Measurements from ENCODE around the gene SIK2. TPM values are rescaled to one million over a fixed set of nuclear protein-coding genes. Genes with fewer than 3 reads are reported as not detected.
"Not testable (repeated sequence)": the region's sequence is repeated elsewhere in the genome, so short reads cannot be mapped to it uniquely, and the experiment has no call there.

Gene SIK2
- total RNA-seq, 1 donor from 2014 or later = 6.6 TPM

DNA sequence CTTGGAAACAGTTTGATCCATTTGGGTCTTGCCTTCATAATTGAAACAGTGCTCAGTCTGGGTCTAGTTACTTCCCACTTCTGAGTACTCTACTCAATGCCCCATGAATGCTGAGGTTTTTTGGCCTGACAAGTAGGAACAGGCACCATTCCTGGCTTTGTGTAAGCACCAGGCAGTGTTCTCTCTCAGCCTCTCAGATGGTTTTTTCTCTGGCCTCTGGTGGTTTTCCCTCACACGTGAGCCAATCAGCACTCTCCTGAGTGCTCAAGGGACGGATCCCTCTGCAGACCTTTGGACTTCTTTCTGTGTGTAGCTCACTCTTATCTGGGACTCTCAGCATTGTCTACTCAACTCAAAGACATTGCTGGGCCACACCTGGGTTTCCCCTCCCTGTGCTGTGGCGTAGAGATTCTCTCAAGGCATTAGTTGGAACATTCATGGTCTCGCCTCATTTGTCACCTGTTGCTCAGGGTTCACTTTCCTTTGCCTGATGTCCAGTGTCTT is 21.3 kb downstream of the SIK2 start:
- no peak for DNase-seq (ENCODE audit: low read depth, low spot score)

DNA sequence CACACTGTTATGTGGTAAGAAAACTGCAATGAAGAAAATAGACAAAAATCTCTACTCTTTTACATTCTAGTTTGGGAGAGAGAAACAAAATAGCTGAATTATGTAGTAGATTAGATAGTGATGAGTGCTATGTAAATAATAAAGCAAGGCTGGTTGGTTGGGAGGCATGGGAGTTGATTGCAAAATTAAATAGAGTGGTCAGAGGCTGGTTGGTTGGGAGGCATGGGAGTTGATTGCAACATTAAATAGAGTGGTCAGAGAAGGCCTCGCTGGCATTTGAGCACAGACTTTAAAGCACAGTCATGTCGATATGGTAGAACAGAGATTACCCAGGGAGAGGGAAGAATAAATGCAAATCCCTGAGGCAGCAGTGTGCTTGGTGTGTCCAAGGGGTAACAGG is 22.4 kb downstream of the SIK2 start:
- no peak for DNase-seq (ENCODE audit: low read depth, low spot score)

DNA sequence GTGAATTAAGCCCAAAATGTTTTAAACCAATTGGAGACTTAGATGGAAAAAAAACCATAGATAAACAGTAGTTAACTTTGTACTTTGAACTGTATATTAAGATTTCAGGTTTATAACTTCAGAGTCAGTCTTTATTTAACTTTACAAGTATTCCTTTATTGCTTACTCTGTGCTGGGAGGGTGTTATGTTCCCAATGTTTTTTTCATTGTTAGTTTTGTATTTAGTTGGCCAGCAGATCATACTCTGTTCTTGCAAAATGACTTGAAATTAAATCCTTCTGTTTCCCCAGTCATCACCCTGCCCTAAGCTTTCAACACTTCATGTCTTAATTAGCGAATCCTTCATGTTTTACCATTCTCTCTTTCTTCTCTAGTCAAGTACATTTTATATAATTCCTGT is 25.3 kb downstream of the SIK2 start:
- no peak for DNase-seq (ENCODE audit: low read depth, low spot score)

DNA sequence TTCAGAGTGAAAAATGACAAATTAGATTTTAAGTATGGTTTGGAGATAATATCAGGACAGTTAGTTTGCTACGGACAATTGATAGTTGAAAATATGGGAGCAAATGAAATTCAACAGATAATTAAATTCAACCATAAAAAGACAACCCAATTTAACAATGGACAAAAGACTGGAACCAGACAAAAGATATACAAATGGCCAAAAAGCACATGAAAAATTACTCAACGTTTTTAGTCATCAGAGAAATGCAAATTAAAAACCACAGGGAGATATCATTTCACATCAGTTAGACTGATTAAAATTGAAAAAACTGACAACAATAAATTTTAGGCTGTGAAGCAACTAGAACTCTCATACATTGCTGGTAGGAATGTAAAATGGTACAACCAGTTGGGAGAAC is 27.2 kb downstream of the SIK2 start:
- no peak for DNase-seq (ENCODE audit: low read depth, low spot score)

DNA sequence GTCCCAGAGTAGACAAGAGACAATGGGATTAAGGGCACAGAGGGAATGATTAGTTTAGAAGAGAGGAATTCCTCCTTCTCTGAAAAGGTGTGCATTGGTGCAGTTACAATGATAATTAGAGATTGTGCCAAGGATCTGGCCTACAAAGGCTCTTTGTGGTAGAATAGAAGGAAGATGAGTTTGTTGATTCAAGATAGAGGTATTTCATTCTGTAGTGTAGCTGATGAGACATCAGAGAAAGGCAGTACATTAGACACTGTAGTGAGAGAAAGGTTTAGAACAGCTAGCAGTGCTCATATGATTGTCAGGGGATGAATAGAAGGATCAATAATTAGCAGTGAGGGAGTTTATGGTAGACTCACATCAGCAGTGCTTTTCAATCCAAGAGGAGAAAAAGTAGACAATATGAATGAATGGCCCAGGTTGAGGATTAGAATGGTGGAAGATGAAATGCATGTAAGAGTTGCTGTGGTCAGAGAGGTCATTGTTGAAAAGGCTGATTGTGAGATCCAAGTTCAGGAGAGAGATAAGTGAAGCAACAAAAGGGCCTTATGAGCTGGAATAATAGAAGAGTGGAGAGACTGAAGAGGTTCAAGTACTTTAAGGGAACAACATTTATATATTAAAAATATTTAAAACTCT is 28.9 kb downstream of the SIK2 start:
- DNase-seq (ENCODE audit: low read depth, low spot score) = no peak

DNA sequence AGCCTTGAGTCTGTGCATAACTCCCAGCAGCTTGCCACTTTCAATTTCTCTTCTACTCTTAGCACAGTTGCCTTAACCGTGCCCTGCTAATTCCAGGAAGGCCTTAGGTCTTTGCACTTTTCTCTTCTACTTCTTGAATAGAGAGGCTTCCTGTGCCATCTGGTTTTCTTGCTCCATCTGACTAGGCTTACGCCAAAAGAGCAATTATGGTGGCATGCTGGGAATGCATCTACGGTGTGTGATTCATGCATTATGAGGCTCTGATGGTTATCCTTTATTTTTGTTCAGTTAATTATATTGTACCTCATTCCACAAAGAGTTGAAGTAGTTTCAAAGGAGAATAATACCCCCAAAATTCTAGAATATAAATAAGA is 29.4 kb downstream of the SIK2 start:
- no peak for DNase-seq (ENCODE audit: low read depth, low spot score)

DNA sequence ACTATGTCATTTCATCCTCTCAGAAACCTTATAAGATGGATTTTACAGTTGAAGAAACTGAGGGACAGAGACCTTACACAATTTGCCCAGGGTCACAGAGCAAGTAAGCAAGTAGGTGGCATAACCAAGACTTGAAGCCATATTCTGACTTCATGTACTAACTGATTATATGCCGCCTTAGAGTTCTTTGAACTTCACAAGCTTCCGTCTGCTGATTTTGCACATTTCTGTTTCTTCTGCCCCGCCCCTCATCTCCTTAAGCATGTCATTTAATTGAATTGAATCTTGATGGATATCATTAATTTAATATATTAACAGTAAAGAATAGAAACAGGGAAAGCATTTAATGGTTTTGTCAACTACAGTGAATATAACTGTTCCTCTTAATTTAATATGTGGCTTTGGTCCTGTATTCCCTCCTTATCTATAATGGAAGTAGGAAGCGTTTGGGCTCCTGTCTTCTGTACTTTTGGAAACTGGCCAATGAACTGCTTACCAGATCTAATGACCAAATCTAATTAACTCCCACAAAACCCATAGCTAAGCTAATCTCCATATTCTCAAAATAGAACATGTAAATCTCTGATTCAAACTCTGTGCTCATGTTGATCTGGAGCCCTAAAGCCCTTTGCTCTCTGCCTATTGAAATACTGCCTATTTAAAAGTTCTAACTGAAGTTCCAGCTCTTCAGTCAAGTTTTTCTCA is 30.4 kb downstream of the SIK2 start:
- no peak for DNase-seq (ENCODE audit: low read depth, low spot score)

DNA sequence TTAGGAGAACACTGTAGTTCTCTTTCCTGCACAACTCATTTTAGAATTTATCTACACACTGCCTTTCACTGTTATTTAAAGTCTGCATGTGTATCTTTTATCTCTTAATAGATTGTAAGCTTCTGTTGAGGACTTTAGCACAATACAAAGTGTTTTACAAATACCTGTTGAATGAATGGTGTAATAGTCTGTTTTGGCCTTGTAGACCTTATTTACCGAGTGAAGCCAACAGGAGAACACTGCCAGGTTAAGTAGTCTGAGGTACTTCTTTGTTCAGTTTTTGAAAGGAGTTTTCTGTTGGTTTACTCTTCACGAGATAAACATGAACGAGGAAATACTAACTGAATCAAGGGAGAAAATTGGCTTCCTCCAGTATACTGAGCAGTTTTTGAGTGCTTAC is 31.0 kb downstream of the SIK2 start:
- no peak for DNase-seq (ENCODE audit: low read depth, low spot score)

DNA sequence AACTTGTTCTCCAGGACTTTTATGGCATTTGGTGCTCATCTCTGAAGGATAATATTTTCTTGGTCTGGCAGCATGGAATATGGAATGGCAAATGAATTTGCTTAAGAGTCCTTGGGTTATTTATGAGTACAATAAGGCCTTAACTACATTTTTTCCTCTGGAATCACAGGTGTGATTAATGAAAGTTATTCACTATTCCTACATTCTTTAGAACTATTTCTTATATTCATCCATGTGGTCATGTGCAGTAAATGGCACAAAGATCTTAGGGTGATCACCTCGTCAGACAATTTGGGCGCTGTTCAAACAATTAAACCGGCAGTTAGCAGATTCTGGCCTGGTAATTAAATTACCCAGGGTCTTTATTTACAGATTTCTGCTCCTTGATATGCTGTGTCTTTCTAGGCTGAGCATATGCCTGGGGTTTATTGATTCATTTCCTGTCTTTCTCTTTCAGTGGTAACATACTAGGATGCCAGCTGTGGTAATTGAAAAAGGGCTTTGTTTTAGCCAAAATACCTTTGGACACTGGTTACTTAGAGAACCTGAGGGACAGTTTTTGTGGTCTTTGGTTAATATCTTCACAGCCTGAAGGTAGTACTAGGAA is 31.6 kb downstream of the SIK2 start:
- peak; percentile 20 for DNase-seq (ENCODE audit: low read depth, low spot score)

DNA sequence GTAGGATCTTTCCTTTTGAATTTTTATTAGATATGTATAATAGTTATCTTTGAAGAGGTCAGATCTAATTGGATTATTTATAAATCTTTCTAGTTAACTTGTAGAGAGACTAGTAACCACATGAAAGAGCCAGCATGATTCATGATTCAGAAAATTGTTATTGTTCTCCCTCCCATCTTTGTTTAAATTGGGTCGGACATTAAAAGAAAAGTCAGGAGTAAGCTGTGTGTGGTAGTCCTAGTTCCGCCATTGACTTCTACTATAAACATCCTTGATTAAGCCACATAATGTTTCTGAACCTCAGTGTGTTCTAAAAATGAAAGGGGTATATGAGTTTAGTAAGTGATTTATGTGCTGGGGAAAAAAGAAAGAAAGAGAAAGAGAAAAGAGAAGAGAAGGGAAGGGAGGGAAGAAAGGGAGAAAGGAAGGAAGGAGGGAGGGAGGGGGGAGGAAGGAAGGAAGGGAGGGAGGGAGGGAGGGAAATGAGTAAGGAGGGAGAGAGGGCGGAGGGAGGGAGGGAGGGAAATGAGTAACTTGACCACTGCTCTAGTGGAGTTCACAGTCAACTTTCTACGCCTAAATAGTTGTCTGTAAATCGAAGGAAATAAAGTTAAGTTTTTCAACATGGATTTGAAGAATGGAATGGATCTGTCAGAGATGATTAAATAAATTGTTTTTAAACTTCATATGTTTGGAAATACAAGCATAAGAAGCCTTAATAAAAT is 32.9 kb downstream of the SIK2 start:
- no peak for DNase-seq (ENCODE audit: low read depth, low spot score)

DNA sequence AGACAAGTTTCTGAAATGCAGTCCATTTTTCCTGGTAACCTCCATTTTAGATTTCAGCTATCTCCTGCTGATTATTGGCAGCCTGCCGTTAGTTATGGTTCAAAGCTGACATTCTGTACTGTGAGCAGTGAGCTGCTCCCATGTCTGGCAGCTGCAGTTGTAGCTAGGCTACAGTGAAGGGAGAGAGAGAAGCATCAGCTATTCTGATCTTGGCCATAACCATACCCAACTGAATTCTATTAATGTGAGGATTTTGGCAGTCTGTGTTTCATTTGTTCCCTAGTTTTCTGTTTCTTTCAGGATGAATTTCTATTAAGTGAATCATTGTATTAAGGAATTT is 33.4 kb downstream of the SIK2 start:
- DNase-seq (ENCODE audit: low read depth, low spot score) = no peak

DNA sequence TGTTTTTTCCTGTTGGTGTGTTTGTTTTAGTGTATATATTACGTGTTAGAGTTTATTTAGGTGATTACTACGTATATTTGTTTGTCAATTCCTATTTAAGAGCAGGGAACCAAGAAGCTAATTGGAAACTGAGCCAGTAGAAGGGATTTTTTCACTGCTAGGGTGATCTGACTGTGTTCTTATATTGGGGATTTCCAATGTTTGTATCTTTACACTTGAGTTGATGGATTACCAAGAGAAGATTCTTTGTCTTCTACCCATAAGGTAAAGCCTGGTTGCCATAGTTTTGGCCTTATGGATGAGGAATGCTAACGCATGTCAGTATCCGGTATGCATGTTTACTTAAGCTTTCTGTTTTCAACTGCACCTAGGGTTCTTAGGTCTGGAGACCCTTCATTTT is 35.6 kb downstream of the SIK2 start:
- DNase-seq (ENCODE audit: low read depth, low spot score) = no peak

DNA sequence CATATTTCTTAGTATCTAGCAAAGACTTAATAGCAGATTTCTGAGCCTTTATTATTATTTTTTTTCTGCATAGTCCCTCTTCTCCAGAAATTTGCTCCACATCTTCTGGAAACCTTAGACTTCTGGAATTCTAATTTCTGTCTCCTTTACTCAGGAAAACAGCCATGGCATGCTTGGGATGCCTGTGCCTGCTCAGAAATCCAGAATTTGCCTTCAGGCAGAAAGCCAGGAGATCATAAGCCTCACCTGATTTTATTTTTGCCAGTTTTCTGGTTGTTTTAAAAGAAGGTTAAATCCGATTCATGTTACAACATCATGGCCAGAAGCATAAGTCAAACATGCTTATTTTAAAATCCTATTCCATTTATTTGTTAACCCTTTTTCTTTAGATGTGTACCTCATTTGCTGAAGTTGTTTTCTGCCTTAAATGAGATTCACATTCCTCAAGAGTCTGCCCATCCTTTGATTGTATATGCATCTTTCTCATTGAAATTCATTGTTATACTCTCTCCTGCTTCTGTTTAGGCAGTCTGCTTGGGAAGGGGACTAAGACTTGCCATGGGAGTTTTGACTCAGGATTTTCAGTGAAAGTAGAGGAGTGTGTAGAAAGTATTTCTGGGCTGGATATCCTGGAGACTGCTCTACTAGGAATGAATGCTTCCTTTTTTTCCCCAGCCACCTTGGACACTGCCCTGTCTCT is 37.1 kb downstream of the SIK2 start:
- no peak for DNase-seq (ENCODE audit: low read depth, low spot score)

DNA sequence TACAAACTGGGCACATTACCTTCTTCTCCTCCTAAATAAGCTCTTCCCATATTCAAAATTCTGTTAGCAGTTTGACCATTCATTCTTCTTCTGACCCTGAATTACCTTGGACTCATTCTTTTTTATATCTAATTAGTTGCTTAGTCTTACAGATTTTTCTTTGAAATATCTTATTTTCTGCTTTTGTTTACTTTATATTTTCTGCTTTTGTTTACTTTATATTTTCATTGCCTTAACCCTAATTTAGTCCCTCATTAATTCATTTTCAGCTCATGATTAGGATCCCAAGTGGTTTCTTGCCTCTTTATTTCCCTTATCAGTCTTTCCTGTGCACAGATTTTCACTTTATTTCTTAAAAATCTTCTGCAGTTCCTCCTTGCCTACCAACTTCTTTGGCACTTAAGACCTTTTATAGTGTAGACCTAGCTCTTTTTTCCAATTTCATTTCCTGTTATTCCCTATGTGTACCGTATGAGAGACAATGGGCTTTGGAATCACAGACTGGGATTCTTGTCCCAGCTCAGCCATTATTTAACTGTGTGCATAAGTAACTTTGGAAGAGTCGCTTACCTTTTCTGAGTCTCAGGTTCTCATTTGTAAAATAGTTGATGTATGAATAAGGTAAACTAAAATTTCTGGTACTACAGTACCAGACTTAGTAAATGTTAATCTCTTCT is 39.2 kb downstream of the SIK2 start:
- DNase-seq (ENCODE audit: low read depth, low spot score) = peak; percentile 15

DNA sequence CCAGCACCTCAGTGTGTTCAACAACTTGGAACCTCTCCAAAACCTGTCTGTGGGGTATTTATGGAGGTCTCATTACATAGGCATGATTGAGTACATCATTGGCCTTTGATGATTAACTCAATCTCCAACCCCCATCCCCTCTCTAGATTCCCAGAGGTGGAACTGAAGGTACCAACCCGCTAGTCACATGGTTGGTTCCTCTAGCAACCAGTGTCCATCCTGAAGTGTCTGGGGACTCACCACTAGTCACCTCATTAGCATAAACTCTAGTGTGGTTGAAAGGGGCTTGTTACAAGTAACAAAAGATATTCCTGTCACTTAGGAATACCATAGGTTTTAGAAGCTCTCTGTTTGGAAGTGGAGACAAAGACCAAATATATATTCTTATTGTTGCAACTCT is 40.3 kb downstream of the SIK2 start:
- no peak for DNase-seq (ENCODE audit: low read depth, low spot score)

DNA sequence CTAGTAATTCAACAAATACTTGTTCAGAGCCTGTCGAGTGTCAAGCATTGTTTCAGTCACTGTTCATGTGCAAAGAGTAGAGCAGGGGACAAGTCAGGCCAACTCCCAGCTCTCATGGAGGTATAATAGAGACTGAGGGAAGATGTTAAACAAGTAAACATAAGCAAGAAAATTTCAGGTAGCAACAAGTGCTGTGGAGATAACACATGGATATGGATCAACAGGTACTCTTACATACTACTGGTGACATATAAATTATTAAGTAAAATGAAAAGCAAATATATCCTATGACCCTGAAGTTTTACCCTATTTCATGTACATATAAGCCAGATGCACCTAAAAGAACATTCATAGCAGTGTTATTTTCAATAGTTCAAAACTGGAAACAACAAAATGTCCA is 42.7 kb downstream of the SIK2 start:
- DNase-seq (ENCODE audit: low read depth, low spot score) = no peak

DNA sequence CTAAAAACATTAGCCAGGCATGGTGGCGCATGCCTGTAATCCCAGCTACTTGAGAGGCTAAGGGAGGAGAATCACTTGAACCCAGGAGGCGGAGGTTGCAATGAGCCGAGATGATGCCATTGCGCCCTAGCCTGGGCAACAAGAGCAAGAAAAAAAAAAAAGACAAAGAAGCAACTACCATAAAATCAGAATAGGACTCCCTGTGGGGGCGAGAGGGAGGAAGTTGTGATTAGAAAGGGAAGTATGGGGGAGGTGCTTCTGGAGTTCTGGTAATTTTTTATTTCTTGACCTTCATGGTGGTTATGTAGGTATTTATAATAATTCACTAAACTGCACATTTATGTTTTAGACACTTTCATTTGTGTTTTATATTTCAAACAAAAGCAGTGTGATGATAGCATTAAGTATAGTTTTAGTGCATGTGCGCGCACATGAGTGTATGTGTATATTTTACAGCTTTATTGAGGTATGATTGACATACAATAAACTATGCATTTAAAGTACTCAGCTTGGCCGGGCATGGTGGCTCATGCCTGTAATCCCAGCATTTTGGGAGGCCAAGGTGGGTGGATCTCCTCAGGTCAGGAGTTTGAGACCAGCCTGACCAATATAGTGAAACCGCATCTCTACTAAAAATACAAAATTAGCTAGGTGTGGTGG is 43.5 kb downstream of the SIK2 start:
- no peak for DNase-seq (ENCODE audit: low read depth, low spot score)

DNA sequence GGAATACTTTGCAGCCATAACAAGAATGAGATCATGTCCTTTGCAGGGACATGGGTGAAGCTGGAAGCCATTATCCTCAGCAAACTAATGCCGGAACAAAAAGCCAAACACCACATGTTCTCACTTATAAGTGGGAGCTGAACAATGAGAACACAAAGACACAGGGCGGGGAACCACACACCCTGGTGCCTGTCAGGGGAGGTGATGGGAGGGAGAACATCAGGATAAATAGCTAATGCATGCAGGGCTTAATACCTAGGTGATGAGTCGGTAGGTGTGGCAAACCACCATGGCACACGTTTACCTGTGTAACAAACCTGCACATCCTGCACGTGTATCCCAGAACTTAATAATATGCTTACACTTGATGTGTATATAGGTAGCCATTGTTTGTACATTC is 49.1 kb downstream of the SIK2 start:
- DNase-seq (ENCODE audit: low read depth, low spot score) = not testable (repeated sequence)

DNA sequence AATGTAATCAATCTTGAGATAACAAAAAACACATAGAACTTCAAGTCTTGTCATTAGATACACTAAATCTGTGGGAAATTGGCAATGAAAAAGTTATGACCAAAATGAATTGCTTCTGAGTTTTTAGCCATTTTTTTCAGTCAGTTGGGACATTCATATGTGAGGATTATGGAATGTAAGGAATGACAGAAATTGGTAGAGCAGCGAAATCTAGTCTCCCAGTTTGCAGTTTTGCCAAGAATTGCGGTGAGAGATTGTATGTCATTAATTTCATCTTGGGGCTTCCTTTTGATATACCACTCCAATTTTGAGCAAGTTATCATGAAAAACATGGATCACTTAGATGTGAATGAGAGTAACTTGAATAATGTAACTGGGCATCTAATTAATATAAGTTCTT is 49.9 kb downstream of the SIK2 start:
- DNase-seq (ENCODE audit: low read depth, low spot score) = no peak

DNA sequence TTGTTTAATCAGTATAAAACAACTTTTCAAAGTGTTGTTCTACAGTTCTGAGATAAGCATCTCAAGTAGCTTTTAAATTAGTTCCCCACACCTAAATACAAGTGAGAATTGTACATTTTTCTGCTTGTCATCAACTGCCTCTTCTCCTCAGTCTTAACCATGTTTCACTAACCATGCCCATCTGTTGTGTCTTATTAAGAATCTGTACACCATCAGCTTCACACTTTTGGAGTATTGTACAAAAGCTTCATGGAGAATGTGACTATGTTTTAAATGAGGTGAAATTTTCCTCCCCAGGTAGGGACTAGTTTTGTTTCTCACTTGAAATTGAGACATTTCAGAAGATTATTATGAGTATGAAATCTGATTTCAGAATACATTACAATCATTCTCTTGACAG is 52.4 kb downstream of the SIK2 start:
- no peak for DNase-seq (ENCODE audit: low read depth, low spot score)

DNA sequence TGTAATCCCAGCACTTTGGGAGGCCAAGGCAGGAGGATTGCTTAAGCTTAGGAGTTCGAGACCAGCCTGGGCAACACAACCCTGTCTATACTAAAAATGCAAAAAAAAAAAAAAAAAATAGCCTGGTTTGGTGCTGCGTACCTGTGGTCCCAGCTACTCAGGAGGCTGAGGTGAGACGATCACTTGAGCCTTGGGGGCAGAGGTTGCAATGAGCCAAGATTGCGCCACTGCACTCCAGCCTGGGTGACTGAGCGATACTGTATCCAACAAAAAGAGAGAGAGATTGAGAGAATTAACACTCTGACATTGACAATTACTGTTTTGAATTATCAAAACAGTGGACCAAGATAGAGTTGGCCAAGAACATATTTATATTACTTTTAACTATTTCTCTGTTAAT is 53.7 kb downstream of the SIK2 start:
- DNase-seq (ENCODE audit: low read depth, low spot score) = no peak
